SU-DHL-6 (cell line): ENCODE data around the gene KCNJ4.

ENCODE experiments used
- H2AFZ ChIP-seq: fragments of 200-600 bp; sonication (generic); 2 replicates; pipeline ENCODE4 v1.6.1; 2014; ENCODE audit warnings: low read depth, mild to moderate bottlenecking, moderate library complexity, mixed read lengths, antibody characterized with exemption, low read length; ENCODE audit not compliant: severe bottlenecking
- H3F3A ChIP-seq: fragments of 200-600 bp; shearing (Covaris generic); 2 replicates; pipeline ENCODE4 v1.6.0; 2016; ENCODE audit warnings: antibody characterized with exemption, mild to moderate bottlenecking; ENCODE audit not compliant: insufficient read depth
- H3K27ac ChIP-seq: fragments of 200-600 bp; sonication (generic); 2 replicates; pipeline ENCODE4 v1.5.1; 2016; ENCODE audit warnings: low read depth, mild to moderate bottlenecking, low read length, moderate library complexity, mixed read lengths
- H3K27me3 ChIP-seq: fragments of 200-600 bp; sonication (generic), shearing (Covaris generic); 2 replicates; pipeline ENCODE4 v1.6.0; 2014; ENCODE audit warnings: mild to moderate bottlenecking, low read length
- H3K36me3 ChIP-seq: fragments of 200-600 bp; sonication (generic); 2 replicates; pipeline ENCODE4 v1.6.1; 2014; ENCODE audit warnings: mild to moderate bottlenecking, low read length, mixed read lengths
- H3K4me2 ChIP-seq: fragments of 300-600, 200-600 bp; shearing (Covaris generic), sonication (generic); 2 replicates; pipeline ENCODE4 v1.6.0; 2014; ENCODE audit warnings: low read length, low read depth, mild to moderate bottlenecking; ENCODE audit not compliant: poor library complexity, severe bottlenecking
- H3K4me3 ChIP-seq: fragments of 200-600 bp; sonication (generic); 2 replicates; pipeline ENCODE4 v1.5.1; 2014; ENCODE audit warnings: antibody characterized with exemption, low read length, mild to moderate bottlenecking, mixed read lengths; ENCODE audit not compliant: insufficient read depth, poor library complexity, severe bottlenecking
- H3K79me2 ChIP-seq: fragments of 200-600 bp; sonication (generic); 2 replicates; pipeline ENCODE4 v1.6.1; 2014; ENCODE audit warnings: mild to moderate bottlenecking, low read length, moderate library complexity; ENCODE audit not compliant: insufficient read depth
- H3K9ac ChIP-seq: fragments of 200-600 bp; sonication (generic); 2 replicates; pipeline ENCODE4 v1.7.0; 2014; ENCODE audit warnings: mild to moderate bottlenecking, low read length
- H3K9me2 ChIP-seq: fragments of 200-600 bp; sonication (generic); replicated peaks from 2 replicates; pipeline ENCODE4 v1.6.1; 2014; ENCODE audit warnings: low read length; ENCODE audit not compliant: insufficient read depth
- H3K9me3 ChIP-seq: fragments of 200-600 bp; sonication (generic); 2 replicates; pipeline ENCODE4 v1.6.1; 2014; ENCODE audit warnings: low read length, mixed read lengths; ENCODE audit not compliant: insufficient read depth
- H4K20me1 ChIP-seq: fragments of 200-600 bp; sonication (generic); 2 replicates; pipeline ENCODE4 v1.6.1; 2014; ENCODE audit warnings: low read depth, mild to moderate bottlenecking, antibody characterized with exemption, low read length, moderate library complexity, mixed read lengths
- CTCF ChIP-seq: fragments of 200-600 bp; sonication (generic); IDR thresholded peaks from one replicate; pipeline ENCODE4 v1.5.1; 2017; ENCODE audit warnings: antibody characterized with exemption, mild to moderate bottlenecking, low read length, moderate library complexity; ENCODE audit not compliant: insufficient read depth, poor library complexity, severe bottlenecking
- EZH2phosphoT487 ChIP-seq: fragments of 200-600 bp; sonication (generic), shearing (Covaris generic); conservative IDR thresholded peaks from 2 replicates; pipeline ENCODE4 v1.6.1; 2018; ENCODE audit warnings: mild to moderate bottlenecking, antibody characterized with exemption, low read length, moderate library complexity, mixed read lengths

The KCNJ4 gene

GRCh38 chr22:38451404-38451803, 3.6 kb downstream of the KCNJ4 start:
- Histone ChIP-seq H3F3A (no peaks in the 10 kb centered on the region), H3K27me3 (no peaks in the 10 kb centered on the region), H3K9me3 (no peaks in the 10 kb centered on the region), H2AFZ (no peak overlapping the region), H3K9ac (no peak overlapping the region), H3K79me2 (no peaks in the 10 kb centered on the region), H3K4me3 (no peak overlapping the region), H3K36me3 (no peaks in the 10 kb centered on the region), H4K20me1 (no peaks in the 10 kb centered on the region), H3K9me2 (no peaks in the 10 kb centered on the region), H3K27ac (no peak overlapping the region), H3K4me2 (no peak overlapping the region)
- TF ChIP-seq EZH2phosphoT487 (no peak), CTCF (no peak)

GRCh38 chr22:38450234-38450797, 4.7 kb downstream of the KCNJ4 start:
- H2AFZ ChIP-seq = no peak overlapping the region
- no peaks in the 10 kb centered on the region for H3K79me2 ChIP-seq
- H3K9me2 ChIP-seq = no peaks in the 10 kb centered on the region
- H3K9ac ChIP-seq = no peak overlapping the region
- H4K20me1 ChIP-seq = no peaks in the 10 kb centered on the region
- no peaks in the 10 kb centered on the region for H3K36me3 ChIP-seq
- no peak overlapping the region for H3K27ac ChIP-seq
- H3K9me3 ChIP-seq = no peaks in the 10 kb centered on the region
- no peaks in the 10 kb centered on the region for H3F3A ChIP-seq
- TF ChIP-seq CTCF (no peak), EZH2phosphoT487 (no peak)
- no peaks in the 10 kb centered on the region for H3K27me3 ChIP-seq
- no peak overlapping the region for H3K4me2 ChIP-seq
- H3K4me3 ChIP-seq = no peak overlapping the region

- H4K20me1 ChIP-seq = no peaks in the 10 kb centered on the region
- no peaks in the 10 kb centered on the region for H3K36me3 ChIP-seq
- TF ChIP-seq EZH2phosphoT487 (no peak), CTCF (no peak)
- no peaks in the 10 kb centered on the region for H3F3A ChIP-seq
- no peaks in the 10 kb centered on the region for H3K79me2 ChIP-seq
- no peaks in the 10 kb centered on the region for H3K9me3 ChIP-seq
- no peak overlapping the region for H3K4me3 ChIP-seq
- no peaks in the 10 kb centered on the region for H3K27me3 ChIP-seq
- H3K4me2 ChIP-seq = no peak overlapping the region
- H3K9me2 ChIP-seq = no peaks in the 10 kb centered on the region
- H3K9ac ChIP-seq = no peak overlapping the region
- H3K27ac ChIP-seq = no peak overlapping the region
- no peak overlapping the region for H2AFZ ChIP-seq
Observed at GRCh38 chr22:38449776-38450175, 5.2 kb downstream of the KCNJ4 start.
